NCI-H748 (cell line): ENCODE data around the gene RANBP17.
"Not testable (repeated sequence)": the region's sequence is repeated elsewhere in the genome, so short reads cannot be mapped to it uniquely, and the experiment has no call there.

Experiments
- DNase-seq: peaks from one replicate; lab custom pipeline; 2025; ENCODE audit not compliant: unreplicated experiment; lab: John Stamatoyannopoulos, UW

Gene RANBP17

GRCh38 chr5:171285465-171285864 is 423.6 kb downstream of the RANBP17 start:
- DNase-seq: no peak

- DNase-seq: no peak
Measured at GRCh38 chr5:171288066-171288465, 426.2 kb downstream of the RANBP17 start.

DNA sequence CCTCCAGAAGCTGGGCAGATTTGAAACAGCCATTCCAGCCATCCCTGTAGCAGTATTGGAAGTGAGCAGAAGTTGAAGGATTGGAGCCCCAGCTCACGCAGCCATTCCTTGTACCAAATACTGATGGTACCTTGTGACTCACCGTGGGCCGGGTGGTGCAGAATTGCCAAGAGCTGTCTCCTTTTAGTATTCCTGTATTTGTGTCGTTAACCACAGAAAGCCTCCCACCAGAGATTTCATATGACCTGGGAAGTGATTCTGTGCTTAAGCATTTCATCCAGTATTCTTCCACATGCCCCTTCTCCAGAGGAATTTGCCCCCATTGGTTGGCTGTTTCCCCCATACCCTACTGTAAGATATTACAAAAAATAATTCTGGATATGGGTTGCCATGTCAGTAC is 429.6 kb downstream of the RANBP17 start:
- DNase-seq: no peak

DNA sequence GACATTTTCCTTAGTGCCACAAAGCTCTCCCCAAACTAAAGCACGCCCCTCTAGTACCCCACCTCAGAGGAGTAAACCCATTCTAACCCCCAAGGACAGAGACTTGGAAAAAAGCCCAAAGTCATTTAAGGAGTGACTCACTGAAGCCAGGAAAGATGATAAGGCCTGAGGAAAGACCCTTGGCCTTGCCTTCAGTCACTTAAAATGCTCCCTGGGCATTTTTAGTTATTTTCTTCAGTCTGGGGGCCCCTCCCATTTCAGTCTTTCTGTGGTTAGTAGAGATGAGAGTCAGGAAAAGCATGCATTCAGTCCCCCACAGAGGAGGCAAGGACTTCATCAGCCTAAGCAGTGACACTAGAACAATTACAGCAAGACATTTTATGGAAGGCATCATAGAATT is 433.5 kb downstream of the RANBP17 start:
- DNase-seq: no peak

DNA sequence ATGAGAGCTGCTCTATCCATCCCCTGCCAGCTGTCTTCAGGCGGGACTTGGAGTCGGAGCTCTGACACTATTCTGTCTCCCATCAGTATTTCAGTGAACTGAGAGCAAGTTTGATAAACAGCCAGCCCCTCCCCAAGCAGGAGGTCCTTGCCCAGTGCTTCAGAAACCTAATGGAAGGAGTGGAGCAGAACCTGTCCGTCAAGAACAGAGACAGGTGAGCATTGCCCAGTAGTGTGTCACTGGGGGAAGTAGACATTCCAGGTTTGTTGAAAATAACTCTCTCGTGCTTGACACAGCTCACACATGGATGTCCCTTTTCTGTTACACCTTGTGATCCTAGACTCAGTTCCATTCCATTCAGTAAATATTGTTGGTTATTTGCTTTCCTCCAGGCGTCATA is 434.0 kb downstream of the RANBP17 start:
- DNase-seq: no peak

DNA sequence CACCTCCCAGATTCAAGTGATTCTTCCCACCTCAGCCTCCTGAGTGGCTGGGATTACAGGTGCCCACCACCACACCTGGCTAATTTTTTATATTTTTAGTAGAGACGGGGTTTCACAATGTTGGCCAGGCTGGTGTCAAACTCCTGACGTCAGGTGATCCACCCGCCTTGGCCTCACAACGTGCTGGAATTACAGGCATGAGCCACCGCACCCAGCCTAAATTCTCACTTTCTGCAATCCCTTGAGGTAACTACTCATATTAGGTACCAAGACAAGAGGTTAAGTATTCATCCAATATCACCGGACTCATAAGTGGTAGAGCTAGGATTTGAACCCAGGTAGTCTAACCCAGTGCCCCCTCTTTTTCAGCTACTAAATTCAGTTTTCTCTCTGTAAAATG is 436.1 kb downstream of the RANBP17 start:
- not testable (repeated sequence) for DNase-seq

- DNase-seq: no peak
Measured at GRCh38 chr5:171299228-171299627, 437.4 kb downstream of the RANBP17 start.

- DNase-seq: no peak
Measured at GRCh38 chr5:171299851-171300250, 438.0 kb downstream of the RANBP17 start.

- no peak for DNase-seq
Measured at GRCh38 chr5:171300358-171300757, 438.5 kb downstream of the RANBP17 start.

DNA sequence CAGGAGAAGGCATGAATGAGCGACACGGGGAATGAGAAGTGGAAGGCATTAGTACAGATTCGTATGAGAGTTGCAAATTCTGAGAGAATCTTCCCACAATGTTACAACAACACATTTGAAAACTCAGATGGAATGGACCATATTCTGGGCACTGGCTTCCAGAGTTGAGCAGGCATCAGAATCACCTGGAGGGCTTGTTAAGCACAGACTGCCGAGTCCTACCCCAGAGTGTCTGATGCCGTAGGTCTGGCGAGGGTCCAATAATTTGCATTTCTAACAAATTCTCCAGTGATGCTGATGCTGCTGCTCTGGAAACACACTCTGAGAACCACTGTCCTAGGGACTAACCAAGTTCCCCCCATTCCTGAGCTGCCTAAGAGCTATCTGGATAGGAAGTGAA is 444.3 kb downstream of the RANBP17 start:
- DNase-seq: no peak

DNA sequence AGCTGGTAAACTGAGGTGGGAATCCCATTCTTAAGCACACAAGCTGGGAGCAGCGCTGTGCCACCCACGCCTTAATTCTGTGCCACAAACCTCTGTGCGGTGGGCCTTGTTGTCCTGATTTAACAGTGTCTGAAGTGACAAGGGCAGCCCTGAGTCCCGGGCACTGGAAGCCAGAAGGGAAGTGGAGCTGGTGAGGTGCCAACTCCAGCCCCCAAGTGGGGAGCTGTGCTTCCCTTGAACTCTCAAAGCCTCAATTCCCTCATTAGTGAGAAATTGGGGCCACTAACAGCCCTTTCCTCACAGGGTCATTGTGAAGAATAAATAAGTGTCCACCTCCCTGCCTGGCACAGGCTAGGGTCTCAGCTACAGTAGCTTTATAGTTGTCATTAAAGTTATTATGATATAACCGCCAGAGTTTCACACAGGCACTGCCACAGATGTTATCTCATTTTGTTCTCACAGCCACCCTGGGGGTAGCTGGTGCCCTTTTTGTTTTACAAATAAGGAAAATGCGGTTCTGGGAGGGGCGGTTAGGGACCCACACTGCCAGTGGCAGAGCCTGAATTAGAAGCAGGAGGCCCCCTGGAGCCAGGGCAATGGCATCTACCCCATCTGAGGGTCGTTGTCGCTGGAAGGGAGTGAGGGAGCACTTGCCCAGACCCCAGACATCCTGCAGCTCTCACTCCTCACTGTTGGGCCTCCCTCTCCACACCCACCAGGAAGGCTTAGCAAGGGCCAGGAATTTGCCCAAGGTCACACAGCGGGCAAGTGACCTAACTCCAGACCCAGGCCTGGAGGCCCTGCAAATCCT is 445.2 kb downstream of the RANBP17 start:
- DNase-seq: peak; percentile 17

- no peak for DNase-seq
Measured at GRCh38 chr5:171307789-171308452, 446.1 kb downstream of the RANBP17 start.

DNA sequence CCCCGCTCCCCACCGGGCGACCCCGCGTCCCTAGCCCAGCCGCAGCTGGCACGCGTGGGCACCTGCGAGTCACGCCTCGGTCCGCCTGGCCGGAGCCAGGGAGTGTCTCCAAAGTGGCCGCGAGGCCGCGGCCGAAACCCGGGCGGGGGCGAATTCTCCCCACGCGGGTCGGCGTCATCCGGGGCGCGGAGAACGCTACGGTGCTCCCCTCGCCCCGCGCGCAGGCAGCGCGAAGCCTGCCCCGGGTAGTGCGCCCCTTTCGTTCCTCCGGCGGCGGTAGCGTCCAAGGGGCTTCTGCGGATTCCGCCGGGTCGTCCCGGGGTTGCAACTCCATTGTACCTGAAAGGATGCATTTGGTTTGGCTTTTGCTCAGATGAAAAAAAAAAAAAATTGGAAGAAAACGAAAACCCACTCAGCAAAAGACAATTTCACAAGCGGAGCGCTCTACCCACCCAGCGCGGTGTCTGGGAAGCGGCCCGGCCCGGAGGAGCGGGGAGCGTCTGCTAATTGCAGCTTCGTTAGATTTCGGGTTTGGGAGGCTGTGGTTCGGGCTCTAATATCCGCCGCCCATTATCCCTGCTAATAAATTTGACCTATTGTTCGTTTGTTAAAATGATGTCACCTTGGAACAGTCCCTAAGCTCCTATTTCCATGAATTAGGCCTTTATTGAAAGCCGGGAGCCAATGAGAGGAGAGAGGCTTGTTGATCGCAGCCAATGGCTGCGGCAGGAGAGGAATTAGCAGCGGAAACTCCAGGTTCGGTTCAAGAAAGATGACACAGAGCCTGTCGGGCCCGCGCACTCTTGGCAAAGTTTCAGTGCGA is 446.8 kb downstream of the RANBP17 start, which contains the start of gene TLX3:
TSS of gene TLX3 (plus strand) at position 796 of the 823 bp plus-strand sequence. CDS start 118 bp downstream, outside the sequence.
- DNase-seq: peak; percentile 96

DNA sequence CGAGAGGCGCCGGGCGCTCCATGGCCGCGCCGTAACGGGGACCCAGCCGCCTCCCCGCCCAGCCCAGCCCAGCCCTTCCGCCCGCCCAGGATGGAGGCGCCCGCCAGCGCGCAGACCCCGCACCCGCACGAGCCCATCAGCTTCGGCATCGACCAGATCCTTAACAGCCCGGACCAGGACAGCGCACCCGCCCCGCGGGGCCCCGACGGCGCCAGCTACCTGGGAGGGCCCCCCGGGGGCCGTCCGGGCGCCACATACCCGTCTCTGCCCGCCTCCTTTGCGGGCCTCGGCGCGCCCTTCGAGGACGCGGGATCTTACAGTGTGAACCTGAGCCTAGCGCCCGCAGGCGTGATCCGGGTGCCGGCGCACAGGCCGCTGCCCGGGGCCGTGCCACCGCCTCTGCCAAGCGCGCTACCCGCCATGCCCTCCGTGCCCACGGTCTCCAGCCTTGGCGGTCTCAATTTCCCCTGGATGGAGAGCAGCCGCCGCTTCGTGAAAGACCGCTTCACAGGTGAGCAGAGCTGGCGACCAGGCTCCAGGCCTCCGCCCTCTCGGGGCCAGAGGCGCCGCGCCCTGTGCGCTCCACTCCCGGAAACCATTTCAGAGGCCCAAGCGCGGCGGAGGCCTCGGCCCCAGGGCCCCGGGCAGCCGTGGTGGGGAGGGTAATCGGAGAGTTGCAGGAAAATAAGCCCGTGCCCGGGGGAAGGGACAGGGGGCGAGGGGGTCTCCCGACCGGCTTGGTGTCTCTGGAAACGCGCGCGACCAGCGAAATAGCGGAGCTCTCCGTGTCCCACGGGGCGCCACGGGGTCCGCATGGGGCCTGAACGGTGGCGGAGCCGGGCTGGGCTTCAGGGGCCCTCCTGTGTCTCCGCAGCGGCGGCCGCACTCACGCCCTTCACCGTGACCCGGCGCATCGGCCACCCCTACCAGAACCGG is 447.7 kb downstream of the RANBP17 start:
- peak; percentile 66 for DNase-seq

GRCh38 chr5:171310212-171310818 is 448.5 kb downstream of the RANBP17 start:
- peak; percentile 82 for DNase-seq

DNA sequence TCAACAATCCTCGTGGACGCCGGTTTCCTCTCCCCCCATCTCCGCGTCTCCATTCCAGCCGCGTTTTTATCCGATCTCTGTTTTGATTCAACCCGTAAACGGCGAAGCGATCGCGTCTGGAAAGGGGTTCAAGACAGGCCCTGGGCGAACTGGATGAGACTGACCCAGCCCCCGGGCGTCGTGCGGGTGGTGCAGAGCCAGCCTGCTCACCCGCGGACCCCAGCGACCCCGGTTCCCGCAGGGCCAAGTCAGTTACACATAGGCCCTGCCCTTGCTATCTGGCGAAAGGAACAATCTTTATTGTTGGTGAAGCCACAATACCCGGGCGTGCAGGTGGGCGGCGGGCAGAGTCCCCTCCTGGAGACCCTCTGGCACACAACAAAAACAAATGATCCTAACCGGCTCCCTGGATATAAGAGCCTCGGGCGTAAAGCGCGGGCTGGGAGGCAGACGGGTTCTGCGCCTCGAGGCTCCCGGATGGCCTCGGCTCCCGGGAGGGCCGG is 449.1 kb downstream of the RANBP17 start:
- no peak for DNase-seq

DNA sequence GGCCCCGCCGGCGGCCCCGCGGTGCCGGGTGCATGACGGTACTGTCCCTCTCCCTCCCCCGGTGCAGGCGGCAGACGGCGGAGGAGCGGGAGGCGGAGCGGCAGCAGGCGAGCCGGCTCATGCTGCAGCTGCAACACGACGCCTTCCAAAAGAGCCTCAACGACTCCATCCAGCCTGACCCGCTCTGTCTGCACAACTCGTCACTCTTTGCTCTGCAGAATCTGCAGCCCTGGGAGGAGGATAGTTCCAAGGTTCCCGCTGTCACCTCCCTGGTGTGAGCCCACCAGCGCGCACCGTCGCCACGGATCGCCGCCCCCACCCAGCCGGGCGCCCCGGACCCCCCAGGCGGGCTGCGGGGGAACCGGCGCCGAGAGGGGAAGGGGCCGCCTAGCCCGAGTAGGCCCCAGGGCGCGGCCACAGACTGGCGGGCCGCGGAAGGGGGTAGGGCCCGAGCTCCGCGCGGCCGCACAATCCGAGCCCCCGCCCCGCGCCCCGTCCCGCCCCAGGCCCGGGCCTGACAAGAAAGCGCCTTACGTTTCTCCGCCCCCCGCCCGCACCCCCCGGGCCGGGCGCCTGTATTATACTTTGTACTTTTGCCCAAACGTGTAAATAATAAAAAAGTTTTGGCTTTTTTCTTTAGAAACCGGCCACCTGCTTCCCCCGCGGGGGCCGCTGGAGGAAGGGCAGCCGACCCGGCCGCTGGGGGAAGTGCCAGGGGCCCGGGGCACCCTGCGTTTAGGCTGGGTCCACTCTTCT is 449.7 kb downstream of the RANBP17 start:
- no peak for DNase-seq

DNA sequence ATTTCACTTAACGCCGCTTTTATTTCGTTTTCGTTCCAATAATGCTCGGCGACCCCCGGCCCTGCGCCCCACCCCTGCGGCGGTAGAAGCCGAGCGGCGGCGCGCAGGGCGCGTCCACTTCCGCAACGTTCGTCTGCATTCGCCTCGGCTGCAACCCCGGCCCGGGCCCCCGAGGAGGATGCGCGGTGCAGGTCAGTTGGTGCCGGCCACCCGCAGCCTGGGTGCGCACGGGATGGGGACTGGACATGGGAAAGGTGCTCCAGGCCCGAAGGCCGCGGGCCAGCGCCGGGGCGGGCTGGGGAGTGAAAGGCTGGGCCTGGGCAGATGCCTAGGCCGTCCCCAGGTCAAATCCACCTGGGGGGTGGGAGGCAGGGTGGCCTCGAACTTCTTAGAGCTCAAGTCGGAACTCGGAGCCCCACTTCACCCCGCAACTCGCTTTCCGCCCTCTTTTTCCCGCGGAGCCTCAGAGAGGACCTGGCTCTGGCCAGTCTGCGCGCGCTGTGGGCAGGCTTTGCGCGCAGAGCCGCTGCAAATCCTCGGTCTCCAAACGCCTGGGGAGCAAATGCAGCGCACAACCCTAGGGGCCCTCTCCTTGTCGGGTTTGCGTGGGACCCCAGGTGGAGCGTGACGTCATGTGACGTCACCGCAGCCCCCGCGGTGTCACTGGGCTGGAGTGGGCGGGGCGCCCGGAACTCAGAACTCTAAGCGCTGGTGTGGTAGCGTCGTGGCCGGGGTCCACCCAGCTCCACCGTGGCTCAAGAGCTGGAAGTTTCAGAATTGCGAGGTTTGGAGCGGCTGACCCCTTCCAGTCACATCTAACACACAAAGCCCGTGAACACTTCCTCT is 450.5 kb downstream of the RANBP17 start:
- no peak for DNase-seq
